H9 (cell line): ENCODE data around the gene PAQR4. TPM values are rescaled to one million over a fixed set of nuclear protein-coding genes. Genes with fewer than 3 reads are reported as not detected.

ENCODE experiments used
- DNase-seq: peaks from one replicate; pipeline ENCODE4 v3.0.0-alpha.2; 2017
- H2AFZ ChIP-seq: one replicate; pipeline ENCODE4 v1.6.1; 2013; ENCODE audit warnings: mild to moderate bottlenecking, low read length, control low read depth, moderate library complexity
- H2AK5ac ChIP-seq: 2 replicates; pipeline ENCODE4 v1.6.1; 2013; ENCODE audit warnings: low read length, control low read depth, mixed read lengths; ENCODE audit not compliant: insufficient read length
- H2BK120ac ChIP-seq: one replicate; pipeline ENCODE4 v1.6.1; 2013; ENCODE audit warnings: low read depth, mild to moderate bottlenecking, low read length, control low read depth, inconsistent platforms; ENCODE audit not compliant: poor library complexity, severe bottlenecking
- H2BK12ac ChIP-seq: 2 replicates; pipeline ENCODE4 v1.6.1; 2013; ENCODE audit warnings: low read length, control low read depth, mixed read lengths, low read depth; ENCODE audit not compliant: insufficient read length
- H2BK15ac ChIP-seq: 2 replicates; pipeline ENCODE4 v1.6.1; 2013; ENCODE audit warnings: low read depth, low read length, control low read depth
- H2BK20ac ChIP-seq: one replicate; pipeline ENCODE4 v1.6.1; 2013; ENCODE audit warnings: low read depth, mild to moderate bottlenecking, low read length, control low read depth, inconsistent platforms; ENCODE audit not compliant: poor library complexity, severe bottlenecking
- H2BK5ac ChIP-seq: 2 replicates; pipeline ENCODE4 v1.6.1; 2013; ENCODE audit warnings: low read length, control low read depth, mixed read lengths; ENCODE audit not compliant: insufficient read length
- H3K14ac ChIP-seq: 2 replicates; pipeline ENCODE4 v1.6.1; 2013; ENCODE audit warnings: low read length, control low read depth; ENCODE audit not compliant: insufficient read depth
- H3K18ac ChIP-seq: 2 replicates; pipeline ENCODE4 v1.6.1; 2013; ENCODE audit warnings: low read depth, mild to moderate bottlenecking, mixed read lengths, low read length, control low read depth; ENCODE audit not compliant: insufficient read length
- H3K23ac ChIP-seq: 2 replicates; pipeline ENCODE4 v1.6.1; 2013; ENCODE audit warnings: low read length, control low read depth, mixed read lengths, low read depth; ENCODE audit not compliant: insufficient read length
- H3K23me2 ChIP-seq: 2 replicates; pipeline ENCODE4 v1.6.1; 2013; ENCODE audit warnings: low read depth, mild to moderate bottlenecking, mixed read lengths, low read length, control low read depth; ENCODE audit not compliant: insufficient read length, poor library complexity, severe bottlenecking
- H3K27ac ChIP-seq: 2 replicates; pipeline ENCODE4 v1.5.1; 2013; ENCODE audit warnings: low read length, control low read depth, mixed read lengths, low read depth; ENCODE audit not compliant: insufficient read length
- H3K27me3 ChIP-seq: 2 replicates; pipeline ENCODE4 v1.6.1; 2013; ENCODE audit warnings: low read length, control low read depth, inconsistent platforms; ENCODE audit not compliant: insufficient read depth
- H3K4ac ChIP-seq: 2 replicates; pipeline ENCODE4 v1.6.1; 2013; ENCODE audit warnings: low read depth, mild to moderate bottlenecking, control low read depth, inconsistent platforms, low read length, moderate library complexity
- H3K4me1 ChIP-seq: 2 replicates; pipeline ENCODE4 v1.6.1; 2013; ENCODE audit warnings: low read length, control low read depth, inconsistent platforms; ENCODE audit not compliant: insufficient read depth
- H3K4me2 ChIP-seq: 2 replicates; pipeline ENCODE4 v1.6.1; 2013; ENCODE audit warnings: low read length, control low read depth, mixed read lengths; ENCODE audit not compliant: insufficient read length, insufficient read depth
- H3K56ac ChIP-seq: 2 replicates; pipeline ENCODE4 v1.6.1; 2013; ENCODE audit warnings: low read depth, mild to moderate bottlenecking, mixed read lengths, low read length, control low read depth; ENCODE audit not compliant: insufficient read length
- H3K79me1 ChIP-seq: 2 replicates; pipeline ENCODE4 v1.6.1; 2013; ENCODE audit warnings: low read depth, mild to moderate bottlenecking, moderate library complexity, low read length, control low read depth, inconsistent platforms; ENCODE audit not compliant: insufficient read depth, poor library complexity, severe bottlenecking
- H3K79me2 ChIP-seq: 2 replicates; pipeline ENCODE4 v1.6.1; 2013; ENCODE audit warnings: low read length, control low read depth, inconsistent platforms; ENCODE audit not compliant: insufficient read depth
- H3K9ac ChIP-seq: 2 replicates; pipeline ENCODE4 v1.6.1; 2013; ENCODE audit warnings: low read length, control low read depth, mixed read lengths; ENCODE audit not compliant: insufficient read length; ENCODE audit errors: extremely low read depth
- H3K9me3 ChIP-seq: one replicate; pipeline ENCODE4 v1.6.1; 2013; ENCODE audit warnings: low read depth, low read length, inconsistent platforms; ENCODE audit not compliant: control insufficient read depth
- H3T11ph ChIP-seq: one replicate; pipeline ENCODE4 v1.6.1; 2013; ENCODE audit warnings: mild to moderate bottlenecking, low read length, control low read depth, inconsistent platforms
- H4K20me1 ChIP-seq: one replicate; pipeline ENCODE4 v1.6.1; 2013; ENCODE audit not compliant: control insufficient read depth, insufficient read length, insufficient read depth
- H4K5ac ChIP-seq: 2 replicates; pipeline ENCODE4 v1.6.1; 2013; ENCODE audit warnings: low read depth, mild to moderate bottlenecking, mixed read lengths, low read length, control low read depth; ENCODE audit not compliant: insufficient read length
- H4K8ac ChIP-seq: replicated peaks from 2 replicates; pipeline ENCODE4 v1.6.1; 2013; ENCODE audit warnings: low read length, control low read depth, mixed read lengths, low read depth; ENCODE audit not compliant: insufficient read length
- H4K91ac ChIP-seq: 2 replicates; pipeline ENCODE4 v1.6.1; 2013; ENCODE audit warnings: low read depth, mild to moderate bottlenecking, moderate library complexity, mixed read lengths, low read length, control low read depth; ENCODE audit not compliant: insufficient read length
- H3K27ac Mint-ChIP-seq, 3 experiments: 2 replicates in 2 of 3; 3 replicates in 1 of 3; pipeline ENCODE4 v1.8.0; 2020 to 2021; ENCODE audit warnings: mixed read lengths in 3 of 3, mild to moderate bottlenecking in 1 of 3, moderate library complexity in 1 of 3
- H3K27me3 Mint-ChIP-seq: 2 replicates; pipeline ENCODE4 v1.8.0; 2021; ENCODE audit warnings: low read depth, mild to moderate bottlenecking, moderate library complexity, mixed read lengths
- H3K36me3 Mint-ChIP-seq, 3 experiments: 2 replicates in 2 of 3; 3 replicates in 1 of 3; pipeline ENCODE4 v1.8.0; 2020 to 2021; ENCODE audit warnings: low read depth in 3 of 3, mixed read lengths in 3 of 3; ENCODE audit not compliant: insufficient read depth in 1 of 3
- H3K4me1 Mint-ChIP-seq, 2 experiments: 2 replicates each; pipeline ENCODE4 v1.8.0; 2020; ENCODE audit warnings: mixed read lengths in 2 of 2
- H3K4me3 Mint-ChIP-seq, 2 experiments: 2 replicates in 1 of 2; 3 replicates in 1 of 2; pipeline ENCODE4 v1.8.0; 2020 to 2021; ENCODE audit warnings: mild to moderate bottlenecking in 2 of 2, mixed read lengths in 2 of 2, moderate library complexity in 1 of 2
- H3K9me3 Mint-ChIP-seq, 2 experiments: 2 replicates in 1 of 2; 3 replicates in 1 of 2; pipeline ENCODE4 v1.8.0; 2020; ENCODE audit warnings: mild to moderate bottlenecking in 2 of 2, mixed read lengths in 2 of 2, moderate library complexity in 1 of 2
- WGBS: extraction: QIAGEN DNeasy Blood & Tissue Kit; methylation state at CpG from one replicate; pipeline ENCODE4 v1.1.7; 2013; ENCODE audit warnings: missing lambda C conversion rate, low lambda C conversion rate, mixed read lengths; ENCODE audit not compliant: insufficient read length; ENCODE audit errors: extremely low coverage; 5-methylcytosine and 5-hydroxymethylcytosine counted together
- total RNA-seq: library from RNA; stranded (reverse); gene quantifications from 2 replicates; pipeline ENCODE4 v1.2.1, GENCODE V29; 2021
- TF ChIP-seq, protein P1 (sequence below): fragments of 200-600 bp; sonication (generic); conservative IDR thresholded peaks from 3 replicates; pipeline ENCODE4 v1.8.0; 2021; ENCODE audit warnings: antibody characterized with exemption, mild to moderate bottlenecking

PAQR4 gene
- total RNA-seq, 1 experiment from 2014 or later, result 32.1 TPM

- Histone ChIP-seq H3K56ac (no peak overlapping the region), H3K79me1 (no peaks in the 10 kb centered on the region), H3K27ac (no peak overlapping the region), H2BK120ac (no peak overlapping the region), H2BK20ac (no peak overlapping the region), H3K9me3 (no peaks in the 10 kb centered on the region), H2BK15ac (no peak overlapping the region), H3K23me2 (peaks cover 6% of the 10 kb centered on the region), H2BK5ac (no peak overlapping the region), H2AFZ (no peak overlapping the region), H2BK12ac (no peak overlapping the region), H3T11ph (no peak overlapping the region), H4K8ac (no peak overlapping the region), H3K23ac (no peak overlapping the region), H3K27me3 (no peaks in the 10 kb centered on the region), H3K14ac (peak overlapping the region; percentile 9; the same call in 1 of the 2 replicates), H3K4me2 (peak overlapping the region; percentile 46), H3K4me1 (no peaks in the 10 kb centered on the region), H4K20me1 (peaks cover 3% of the 10 kb centered on the region), H4K5ac (no peak overlapping the region), H2AK5ac (no peak overlapping the region), H3K4ac (no peak overlapping the region), H3K18ac (peak overlapping the region; percentile 6), H4K91ac (no peak overlapping the region), H3K79me2 (no peaks in the 10 kb centered on the region), H3K9ac (peak overlapping the region; percentile 45)
- Mint-ChIP-seq H3K9me3 (no peaks in the 10 kb centered on the region), H3K4me1 (peaks cover 18 to 24% of the 10 kb centered on the region in 2 experiments), H3K4me3 (peak overlapping the region; percentile 72 to 81), H3K36me3 (peaks cover 4 to 22% (median 18%) of the 10 kb centered on the region in 3 experiments; a peak in 6 of 7 replicates), H3K27ac (no peak overlapping the region; a peak in 1 of 7 replicates), H3K27me3 (peaks cover 21% of the 10 kb centered on the region)
- peak; percentile 83 for DNase-seq
- no CpG with 5 or more reads among the region's 83 CpGs for WGBS
- TF ChIP-seq, protein P1, sequence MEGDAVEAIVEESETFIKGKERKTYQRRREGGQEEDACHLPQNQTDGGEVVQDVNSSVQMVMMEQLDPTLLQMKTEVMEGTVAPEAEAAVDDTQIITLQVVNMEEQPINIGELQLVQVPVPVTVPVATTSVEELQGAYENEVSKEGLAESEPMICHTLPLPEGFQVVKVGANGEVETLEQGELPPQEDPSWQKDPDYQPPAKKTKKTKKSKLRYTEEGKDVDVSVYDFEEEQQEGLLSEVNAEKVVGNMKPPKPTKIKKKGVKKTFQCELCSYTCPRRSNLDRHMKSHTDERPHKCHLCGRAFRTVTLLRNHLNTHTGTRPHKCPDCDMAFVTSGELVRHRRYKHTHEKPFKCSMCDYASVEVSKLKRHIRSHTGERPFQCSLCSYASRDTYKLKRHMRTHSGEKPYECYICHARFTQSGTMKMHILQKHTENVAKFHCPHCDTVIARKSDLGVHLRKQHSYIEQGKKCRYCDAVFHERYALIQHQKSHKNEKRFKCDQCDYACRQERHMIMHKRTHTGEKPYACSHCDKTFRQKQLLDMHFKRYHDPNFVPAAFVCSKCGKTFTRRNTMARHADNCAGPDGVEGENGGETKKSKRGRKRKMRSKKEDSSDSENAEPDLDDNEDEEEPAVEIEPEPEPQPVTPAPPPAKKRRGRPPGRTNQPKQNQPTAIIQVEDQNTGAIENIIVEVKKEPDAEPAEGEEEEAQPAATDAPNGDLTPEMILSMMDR, result peak; percentile 74
Measured at GRCh38 chr16:2969545-2970521, 685 bp downstream of the PAQR4 start.
